Uterus (tissue), 4 donors: Measurements from ENCODE around the gene ANKRD6. TPM values are rescaled to one million over a fixed set of nuclear protein-coding genes. Genes with fewer than 3 reads are reported as not detected.
"Not testable (repeated sequence)": the region's sequence is repeated elsewhere in the genome, so short reads cannot be mapped to it uniquely, and the experiment has no call there.

Experiments
- DNase-seq, 2 donors: peaks; one replicate each; pipeline ENCODE4 v3.0.0-alpha.2; 2019 to 2020
- H3K27ac ChIP-seq, 2 donors: fragments of 200-600 bp; sonication (generic); 1 replicate in 1 of 2; 2 replicates in 1 of 2; pipeline ENCODE4 v1.5.1; 2016 to 2018
- H3K27me3 ChIP-seq, 2 donors: fragments of 200-600 bp; sonication (generic); one replicate each; pipeline ENCODE4 v1.5.1; 2018 to 2019; ENCODE audit warnings: control low read depth in 1 of 2
- H3K36me3 ChIP-seq, 2 donors: fragments of 200-600 bp; sonication (generic); one replicate each; pipeline ENCODE4 v1.5.1; 2019; ENCODE audit warnings: control low read depth in 1 of 2
- H3K4me1 ChIP-seq, 2 donors: fragments of 200-600 bp; sonication (generic); one replicate each; pipeline ENCODE4 v1.5.1; 2018 to 2019; ENCODE audit warnings: control low read depth in 1 of 2
- H3K4me3 ChIP-seq, 2 donors: fragments of 200-600 bp; sonication (generic); 1 replicate in 1 of 2; 2 replicates in 1 of 2; pipeline ENCODE4 v1.5.1; 2018 to 2019; ENCODE audit warnings: mild to moderate bottlenecking in 1 of 2
- H3K9me3 ChIP-seq, 2 donors: fragments of 200-600 bp; sonication (generic); one replicate each; pipeline ENCODE4 v1.5.1; 2019; ENCODE audit warnings: control low read depth in 1 of 2
- POLR2A ChIP-seq, 2 donors: fragments of 450-650 bp; IDR thresholded peaks; one replicate each; pipeline ENCODE4 v1.6.1; 2016; ENCODE audit warnings: antibody characterized with exemption in 2 of 2, mild to moderate bottlenecking in 1 of 2, moderate library complexity in 1 of 2
- intact Hi-C: fragments of 100-400 bp; cut with DNase I; formaldehyde crosslinking; loops from one replicate; pipeline ENCODE4 v1.15.1; 2023; ENCODE audit warnings: low total_unique reads
- total RNA-seq, 4 donors: library from RNA; depleted of rRNA in 3 of 4; stranded (reverse); fragments of >200 nt in 3 of 4; gene quantifications; one replicate each; pipeline versions ENCODE4 v1.1.0 to v1.2.4, GENCODE V29; 2014 to 2023
- TF ChIP-seq, protein P1 (sequence below), 4 experiments: fragments of 200-600 bp in 2 of 4; fragments of 450-650 bp in 2 of 4; sonication (generic) in 2 of 4; IDR thresholded peaks; one replicate each; pipeline ENCODE4 v1.5.1; 2016 to 2019; ENCODE audit warnings: antibody characterized with exemption in 4 of 4, mild to moderate bottlenecking in 2 of 4, moderate library complexity in 1 of 4
- donor health status: DM: yes; HTN: yes; CAD: no.

Gene ANKRD6
- total RNA-seq, 4 donors from 2014 or later = 6.7 to 32.6 (median 24.5) TPM

DNA sequence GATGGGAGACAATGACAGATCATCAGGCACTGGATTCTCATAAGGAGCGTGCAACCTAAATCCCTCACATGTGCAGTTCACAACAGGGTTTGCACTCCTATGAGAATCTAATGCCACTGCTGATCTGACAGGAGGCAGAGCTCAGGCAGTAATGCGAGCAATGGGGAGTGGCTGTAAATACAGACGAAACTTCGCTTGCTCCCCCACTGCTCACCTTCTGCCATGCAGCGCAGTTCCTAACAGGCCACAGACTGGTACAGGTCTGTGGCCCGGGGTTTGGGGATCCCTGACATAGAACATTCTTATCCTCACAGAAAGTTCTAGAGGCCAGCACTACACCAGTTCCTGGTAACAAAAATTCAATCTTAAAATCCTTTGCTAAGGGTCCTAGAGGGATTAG, 44.1 kb upstream of the ANKRD6 start:
- intact Hi-C loops = no loop called here
- H3K4me3 ChIP-seq = no peak overlapping the region
- no peaks in the 10 kb centered on the region for H3K27me3 ChIP-seq
- no peaks in the 10 kb centered on the region for H3K4me1 ChIP-seq
- H3K36me3 ChIP-seq = no peaks in the 10 kb centered on the region
- no peaks in the 10 kb centered on the region for H3K9me3 ChIP-seq
- no peak for DNase-seq
- no peak overlapping the region for H3K27ac ChIP-seq
- TF ChIP-seq, protein P1, sequence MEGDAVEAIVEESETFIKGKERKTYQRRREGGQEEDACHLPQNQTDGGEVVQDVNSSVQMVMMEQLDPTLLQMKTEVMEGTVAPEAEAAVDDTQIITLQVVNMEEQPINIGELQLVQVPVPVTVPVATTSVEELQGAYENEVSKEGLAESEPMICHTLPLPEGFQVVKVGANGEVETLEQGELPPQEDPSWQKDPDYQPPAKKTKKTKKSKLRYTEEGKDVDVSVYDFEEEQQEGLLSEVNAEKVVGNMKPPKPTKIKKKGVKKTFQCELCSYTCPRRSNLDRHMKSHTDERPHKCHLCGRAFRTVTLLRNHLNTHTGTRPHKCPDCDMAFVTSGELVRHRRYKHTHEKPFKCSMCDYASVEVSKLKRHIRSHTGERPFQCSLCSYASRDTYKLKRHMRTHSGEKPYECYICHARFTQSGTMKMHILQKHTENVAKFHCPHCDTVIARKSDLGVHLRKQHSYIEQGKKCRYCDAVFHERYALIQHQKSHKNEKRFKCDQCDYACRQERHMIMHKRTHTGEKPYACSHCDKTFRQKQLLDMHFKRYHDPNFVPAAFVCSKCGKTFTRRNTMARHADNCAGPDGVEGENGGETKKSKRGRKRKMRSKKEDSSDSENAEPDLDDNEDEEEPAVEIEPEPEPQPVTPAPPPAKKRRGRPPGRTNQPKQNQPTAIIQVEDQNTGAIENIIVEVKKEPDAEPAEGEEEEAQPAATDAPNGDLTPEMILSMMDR (IDR thresholded peaks at IDR 0.05) = no peak
- TF ChIP-seq POLR2A (IDR thresholded peaks at IDR 0.05) = no peak

GRCh38 chr6:89392823-89393222, 40.1 kb upstream of the ANKRD6 start:
- Histone ChIP-seq H3K36me3 (no peaks in the 10 kb centered on the region), H3K4me1 (no peaks in the 10 kb centered on the region), H3K27me3 (no peaks in the 10 kb centered on the region), H3K9me3 (no peaks in the 10 kb centered on the region), H3K4me3 (no peak overlapping the region), H3K27ac (no peak overlapping the region)
- TF ChIP-seq, protein P1 (IDR thresholded peaks at IDR 0.05) = no peak
- no peak for DNase-seq
- intact Hi-C loops = no loop called here

DNA sequence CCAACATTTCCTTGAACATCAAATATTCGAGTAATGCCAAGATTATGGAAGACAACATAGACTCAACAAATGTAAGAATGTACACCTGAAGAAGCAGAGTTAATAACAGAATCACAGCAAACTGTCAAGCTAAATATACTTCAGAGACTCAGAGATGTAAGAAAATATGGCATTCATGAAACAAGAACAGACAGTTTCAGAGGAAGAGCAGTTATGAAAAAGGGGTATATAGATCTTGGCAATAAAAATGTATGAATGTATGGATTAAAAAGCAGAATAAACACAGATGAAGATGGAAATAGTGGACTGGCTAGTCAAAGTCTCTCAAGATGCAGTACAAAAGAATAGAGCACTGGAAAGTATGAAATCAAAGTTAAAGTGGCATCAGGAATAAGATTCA, 39.3 kb upstream of the ANKRD6 start:
- DNase-seq = no peak
- Histone ChIP-seq H3K4me1 (no peaks in the 10 kb centered on the region), H3K36me3 (no peaks in the 10 kb centered on the region), H3K9me3 (no peaks in the 10 kb centered on the region), H3K4me3 (no peak overlapping the region), H3K27ac (no peak overlapping the region), H3K27me3 (no peaks in the 10 kb centered on the region)
- intact Hi-C loops = no loop called here
- TF ChIP-seq POLR2A (IDR thresholded peaks at IDR 0.05) = no peak
- TF ChIP-seq, protein P1 (IDR thresholded peaks at IDR 0.05) = no peak

DNA sequence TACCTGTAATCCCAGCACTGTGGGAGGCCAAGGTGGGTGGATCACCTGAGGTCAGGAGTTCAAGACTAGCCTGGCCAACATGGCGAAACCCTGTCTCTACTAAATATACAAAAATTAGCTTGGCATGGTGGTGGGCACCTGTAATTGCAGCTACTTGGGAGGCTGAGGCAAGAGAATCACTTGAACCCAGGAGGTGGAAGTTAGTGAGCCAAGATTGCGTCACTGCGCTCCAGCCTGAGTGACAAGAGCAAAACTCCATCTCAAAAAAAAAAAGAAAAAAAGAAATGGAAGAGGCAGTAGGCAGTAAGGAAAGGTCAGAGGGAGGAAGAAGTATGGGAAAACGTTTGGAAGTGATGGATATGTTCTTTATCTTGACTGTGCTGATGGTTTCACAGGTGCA, 35.1 kb upstream of the ANKRD6 start:
- H3K4me1 ChIP-seq, H3K9me3 ChIP-seq, H3K4me3 ChIP-seq, intact Hi-C loops, H3K36me3 ChIP-seq, DNase-seq, H3K27ac ChIP-seq, H3K27me3 ChIP-seq: not testable (repeated sequence)

DNA sequence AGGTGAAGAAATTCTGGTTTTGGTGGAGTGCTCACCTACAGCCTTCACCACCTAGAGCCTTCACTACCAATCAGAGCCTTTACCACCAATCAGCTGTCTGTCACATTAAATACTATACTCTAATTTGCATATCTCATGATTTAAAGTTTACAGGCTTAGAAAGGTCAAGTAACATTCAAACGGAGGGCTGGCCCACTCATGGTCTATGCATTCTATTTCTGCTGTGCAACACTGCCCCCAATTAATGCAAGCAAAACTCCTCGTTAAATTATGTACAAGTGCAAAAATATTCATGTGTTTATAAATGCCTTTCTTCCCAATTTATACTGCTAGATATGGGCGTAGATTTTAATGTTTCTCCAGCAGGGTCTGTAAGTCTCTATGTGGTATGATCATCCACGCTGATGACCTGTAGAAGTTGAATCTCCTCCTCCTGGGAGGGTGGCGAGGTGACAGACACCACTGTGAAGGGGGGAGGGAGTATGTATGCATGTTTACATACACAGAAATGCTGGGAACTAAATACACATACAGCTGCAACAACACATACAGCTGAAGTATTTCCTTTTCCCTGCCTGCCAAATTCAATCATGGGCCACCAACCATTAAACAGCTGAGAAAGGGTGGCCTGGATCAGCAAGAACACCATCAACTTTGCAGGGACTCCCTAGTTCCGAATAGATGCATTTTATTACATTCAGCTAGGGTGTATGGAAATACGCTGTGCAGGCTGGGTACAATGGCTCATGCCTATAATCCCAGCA, 34.0 kb upstream of the ANKRD6 start:
- no peaks in the 10 kb centered on the region for H3K4me1 ChIP-seq
- intact Hi-C loops = no loop called here
- no peak for DNase-seq
- TF ChIP-seq, protein P1 (IDR thresholded peaks at IDR 0.05) = no peak
- no peak for TF ChIP-seq POLR2A (IDR thresholded peaks at IDR 0.05)
- no peaks in the 10 kb centered on the region for H3K36me3 ChIP-seq
- H3K27ac ChIP-seq = no peak overlapping the region
- no peaks in the 10 kb centered on the region for H3K27me3 ChIP-seq
- H3K4me3 ChIP-seq = no peak overlapping the region
- H3K9me3 ChIP-seq = no peaks in the 10 kb centered on the region

DNA sequence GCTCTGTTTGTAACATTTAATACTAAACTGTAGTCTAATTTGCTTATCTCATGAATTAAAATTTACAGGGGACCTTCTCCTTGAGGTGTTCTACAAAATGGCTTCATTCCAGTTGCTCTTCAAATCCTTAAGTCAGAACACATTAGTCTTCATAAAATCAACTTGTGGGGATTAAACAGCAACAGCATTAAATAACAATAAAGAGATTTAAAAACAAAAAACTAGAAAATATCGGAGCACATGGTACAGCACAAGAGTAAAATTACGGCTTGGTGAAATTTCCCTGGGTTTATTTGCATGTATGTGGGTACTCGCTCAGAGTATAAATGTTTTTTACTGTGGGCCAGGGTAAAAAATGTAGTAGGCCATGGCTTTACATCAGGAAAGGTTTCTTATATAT, 32.9 kb upstream of the ANKRD6 start:
- no peak for DNase-seq
- intact Hi-C loops = no loop called here

More for the DNA sequence above, 32.9 kb upstream of the ANKRD6 start:
- Histone ChIP-seq H3K4me1 (no peaks in the 10 kb centered on the region), H3K27ac (no peak overlapping the region), H3K9me3 (no peaks in the 10 kb centered on the region), H3K27me3 (no peaks in the 10 kb centered on the region), H3K36me3 (no peaks in the 10 kb centered on the region), H3K4me3 (no peak overlapping the region)
- TF ChIP-seq POLR2A (IDR thresholded peaks at IDR 0.05) = no peak
- TF ChIP-seq, protein P1 (IDR thresholded peaks at IDR 0.05) = no peak
